OCI-LY3 (cell line): Measurements from ENCODE around the gene PTPRD.

ENCODE experiments used
- H2AFZ ChIP-seq: fragments of 200-600, 300-600 bp; shearing (Covaris generic); 2 replicates; pipeline ENCODE4 v1.6.0; 2014; ENCODE audit warnings: antibody characterized with exemption, low read depth, low read length
- H3K27ac ChIP-seq: fragments of 200-600, 300-600 bp; sonication (generic); 2 replicates; pipeline ENCODE4 v1.5.1; 2014; ENCODE audit warnings: mild to moderate bottlenecking, low read length, moderate library complexity, mixed read lengths
- H3K27me3 ChIP-seq: fragments of 200-600, 300-600 bp; sonication (generic); 2 replicates; pipeline ENCODE4 v1.6.1; 2014; ENCODE audit warnings: low read depth, low read length, mixed read lengths
- H3K36me3 ChIP-seq: fragments of 200-600, 300-600 bp; sonication (generic); replicated peaks from 2 replicates; pipeline ENCODE3; 2014; ENCODE audit warnings: low read depth, low read length, mixed read lengths
- H3K4me1 ChIP-seq: fragments of 300-600, 200-600 bp; sonication (generic); 2 replicates; pipeline ENCODE4 v1.6.1; 2014; ENCODE audit warnings: low read length, mixed read lengths
- H3K4me2 ChIP-seq: fragments of 200-600, 300-600 bp; sonication (generic); 2 replicates; pipeline ENCODE4 v1.6.1; 2014; ENCODE audit warnings: low read length, mixed read lengths
- H3K4me3 ChIP-seq: fragments of 300-600, 200-600 bp; sonication (generic); 2 replicates; pipeline ENCODE4 v1.5.1; 2014; ENCODE audit warnings: antibody characterized with exemption, mild to moderate bottlenecking, low read length, moderate library complexity
- H3K79me2 ChIP-seq: fragments of 300-600, 200-600 bp; shearing (Covaris generic); 2 replicates; pipeline ENCODE4 v1.6.1; 2014; ENCODE audit warnings: mild to moderate bottlenecking, low read length, mixed read lengths
- H3K9ac ChIP-seq: fragments of 300-600, 200-600 bp; shearing (Covaris generic); 2 replicates; pipeline ENCODE4 v1.6.0; 2014; ENCODE audit warnings: mild to moderate bottlenecking, low read length, moderate library complexity
- H3K9me3 ChIP-seq: fragments of 200-600, 300-600 bp; shearing (Covaris generic); 2 replicates; pipeline ENCODE4 v1.6.1; 2014; ENCODE audit warnings: low read length, mixed read lengths; ENCODE audit not compliant: insufficient read depth
- H4K20me1 ChIP-seq: fragments of 200-600, 300-600 bp; sonication (generic); 2 replicates; pipeline ENCODE4 v1.6.1; 2016; ENCODE audit warnings: low read length, mixed read lengths; ENCODE audit not compliant: insufficient read depth
- CTCF ChIP-seq: fragments of 200-600, 300-600 bp; sonication (generic); IDR thresholded peaks from 2 replicates; pipeline ENCODE4 v1.5.1; 2014; ENCODE audit warnings: antibody characterized with exemption, low read length, low read depth
- EZH2phosphoT487 ChIP-seq: fragments of 200-600 bp; shearing (Covaris generic); IDR thresholded peaks from 2 replicates; pipeline ENCODE4 v1.6.1; 2018; ENCODE audit warnings: antibody characterized with exemption, mixed run types, low read depth

Gene PTPRD

GRCh38 chr9:9718691-9719090 lies 894.1 kb downstream of the PTPRD start:
- Histone ChIP-seq H3K79me2 (no peaks in the 10 kb centered on the region), H3K27me3 (no peaks in the 10 kb centered on the region), H3K9me3 (no peaks in the 10 kb centered on the region), H3K36me3 (no peaks in the 10 kb centered on the region), H3K4me1 (no peaks in the 10 kb centered on the region), H3K27ac (no peak overlapping the region), H3K9ac (no peak overlapping the region), H3K4me3 (no peak overlapping the region), H2AFZ (no peak overlapping the region), H3K4me2 (no peak overlapping the region), H4K20me1 (no peaks in the 10 kb centered on the region)
- TF ChIP-seq CTCF: no peak
- TF ChIP-seq EZH2phosphoT487: no peak

- Histone ChIP-seq H3K79me2 (no peaks in the 10 kb centered on the region), H3K9me3 (no peaks in the 10 kb centered on the region), H3K27me3 (no peaks in the 10 kb centered on the region), H3K9ac (no peak overlapping the region), H3K4me3 (no peak overlapping the region), H2AFZ (no peak overlapping the region), H3K27ac (no peak overlapping the region), H4K20me1 (no peaks in the 10 kb centered on the region), H3K36me3 (no peaks in the 10 kb centered on the region), H3K4me2 (no peak overlapping the region), H3K4me1 (no peaks in the 10 kb centered on the region)
- TF ChIP-seq CTCF: no peak
- TF ChIP-seq EZH2phosphoT487: no peak
Measured at GRCh38 chr9:9679433-9679832, 933.4 kb downstream of the PTPRD start.

GRCh38 chr9:9674461-9674860 lies 938.3 kb downstream of the PTPRD start:
- no peak overlapping the region for H3K27ac ChIP-seq
- TF ChIP-seq CTCF (no peak), EZH2phosphoT487 (no peak)
- no peaks in the 10 kb centered on the region for H4K20me1 ChIP-seq
- H3K79me2 ChIP-seq: no peaks in the 10 kb centered on the region
- no peak overlapping the region for H2AFZ ChIP-seq
- no peaks in the 10 kb centered on the region for H3K4me1 ChIP-seq
- H3K9ac ChIP-seq: no peak overlapping the region
- H3K36me3 ChIP-seq: no peaks in the 10 kb centered on the region
- H3K9me3 ChIP-seq: no peaks in the 10 kb centered on the region
- no peak overlapping the region for H3K4me3 ChIP-seq
- no peaks in the 10 kb centered on the region for H3K27me3 ChIP-seq
- no peak overlapping the region for H3K4me2 ChIP-seq

- no peaks in the 10 kb centered on the region for H3K27me3 ChIP-seq
- no peaks in the 10 kb centered on the region for H3K36me3 ChIP-seq
- no peaks in the 10 kb centered on the region for H3K4me1 ChIP-seq
- H3K4me2 ChIP-seq: no peak overlapping the region
- H3K4me3 ChIP-seq: no peak overlapping the region
- no peaks in the 10 kb centered on the region for H4K20me1 ChIP-seq
- no peak overlapping the region for H3K27ac ChIP-seq
- no peaks in the 10 kb centered on the region for H3K79me2 ChIP-seq
- TF ChIP-seq EZH2phosphoT487: no peak
- H2AFZ ChIP-seq: no peak overlapping the region
- H3K9me3 ChIP-seq: no peaks in the 10 kb centered on the region
- H3K9ac ChIP-seq: no peak overlapping the region
Measured at GRCh38 chr9:9670454-9670853, 942.3 kb downstream of the PTPRD start.

- H3K36me3 ChIP-seq: no peaks in the 10 kb centered on the region
- TF ChIP-seq CTCF (no peak), EZH2phosphoT487 (no peak)
- no peaks in the 10 kb centered on the region for H3K9me3 ChIP-seq
- no peak overlapping the region for H3K9ac ChIP-seq
- H3K4me3 ChIP-seq: no peak overlapping the region
- no peaks in the 10 kb centered on the region for H3K4me1 ChIP-seq
- H3K79me2 ChIP-seq: no peaks in the 10 kb centered on the region
- no peaks in the 10 kb centered on the region for H3K27me3 ChIP-seq
- H3K4me2 ChIP-seq: no peak overlapping the region
- no peak overlapping the region for H3K27ac ChIP-seq
- no peaks in the 10 kb centered on the region for H4K20me1 ChIP-seq
- H2AFZ ChIP-seq: no peak overlapping the region
Measured at GRCh38 chr9:9645006-9645405, 967.8 kb downstream of the PTPRD start.
